Endodermal cell (in vitro differentiated cells): ENCODE results near the gene OR2A1. TPM values are rescaled to one million over a fixed set of nuclear protein-coding genes. Genes with fewer than 3 reads are reported as not detected.
"Not testable (repeated sequence)": the region's sequence is repeated elsewhere in the genome, so short reads cannot be mapped to it uniquely, and the experiment has no call there.

Experiments
- DNase-seq: peaks from one replicate; pipeline ENCODE4 v3.0.0-alpha.2; 2017
- H3K27ac ChIP-seq: 2 replicates; pipeline ENCODE4 v1.5.1; 2013; ENCODE audit warnings: mild to moderate bottlenecking, low read depth, low read length, moderate library complexity
- H3K27me3 ChIP-seq: 2 replicates; pipeline ENCODE4 v1.6.1; 2013; ENCODE audit warnings: mild to moderate bottlenecking, low read length, moderate library complexity; ENCODE audit not compliant: insufficient read depth, control insufficient read depth, poor library complexity, severe bottlenecking
- H3K36me3 ChIP-seq: 2 replicates; pipeline ENCODE4 v1.7.0; 2013; ENCODE audit warnings: mild to moderate bottlenecking, low read length, moderate library complexity; ENCODE audit not compliant: control insufficient read depth, insufficient read depth
- H3K4me1 ChIP-seq: one replicate; pipeline ENCODE4 v1.7.0; 2013; ENCODE audit warnings: low read length; ENCODE audit not compliant: control insufficient read depth, insufficient read depth
- H3K4me3 ChIP-seq: 2 replicates; pipeline ENCODE4 v1.5.1; 2013; ENCODE audit warnings: mild to moderate bottlenecking, low read length, moderate library complexity
- H3K9ac ChIP-seq: 2 replicates; pipeline ENCODE4 v1.6.1; 2013; ENCODE audit warnings: mild to moderate bottlenecking, low read length, moderate library complexity; ENCODE audit not compliant: poor library complexity, severe bottlenecking; ENCODE audit errors: extremely low read depth
- H3K9me3 ChIP-seq: 2 replicates; pipeline ENCODE4 v1.6.1; 2013; ENCODE audit warnings: mild to moderate bottlenecking, low read length, moderate library complexity; ENCODE audit not compliant: control insufficient read depth
- H3K27ac Mint-ChIP-seq: 2 replicates; pipeline ENCODE4 v1.8.0; 2020; ENCODE audit warnings: mixed read lengths
- H3K27me3 Mint-ChIP-seq: 2 replicates; pipeline ENCODE4 v1.8.0; 2021; ENCODE audit warnings: mild to moderate bottlenecking, mixed read lengths; ENCODE audit not compliant: insufficient read depth
- H3K36me3 Mint-ChIP-seq: 2 replicates; pipeline ENCODE4 v1.8.0; 2020; ENCODE audit warnings: low read depth, mixed read lengths
- H3K4me1 Mint-ChIP-seq: 2 replicates; pipeline ENCODE4 v1.8.0; 2020; ENCODE audit warnings: mixed read lengths
- H3K4me3 Mint-ChIP-seq: 2 replicates; pipeline ENCODE4 v1.8.0; 2020; ENCODE audit warnings: mild to moderate bottlenecking, moderate library complexity, mixed read lengths
- H3K9me3 Mint-ChIP-seq: 2 replicates; pipeline ENCODE4 v1.8.0; 2020; ENCODE audit warnings: mild to moderate bottlenecking, mixed read lengths
- WGBS, 2 experiments: methylation state at CpG; one replicate each; pipeline versions ENCODE4 v1.1.5 to v1.1.7; 2013; ENCODE audit warnings: missing lambda C conversion rate in 2 of 2, mixed read lengths in 1 of 2; ENCODE audit not compliant: insufficient coverage in 1 of 2, insufficient read length in 1 of 2; 5-methylcytosine and 5-hydroxymethylcytosine counted together
- total RNA-seq, 2 donors: library from RNA; stranded (reverse); fragmentation: NEBNext Ultra II Directional in 1 of 2; extraction: Animal tissue kit (Norgen Biotek cat#: 25700) in 1 of 2; gene quantifications; 2 replicates in 1 of 2; 3 replicates in 1 of 2; pipeline ENCODE4 v1.2.1, GENCODE V29; 2021

OR2A1 gene
- total RNA-seq, 2 donors from 2014 or later: not detected

DNA sequence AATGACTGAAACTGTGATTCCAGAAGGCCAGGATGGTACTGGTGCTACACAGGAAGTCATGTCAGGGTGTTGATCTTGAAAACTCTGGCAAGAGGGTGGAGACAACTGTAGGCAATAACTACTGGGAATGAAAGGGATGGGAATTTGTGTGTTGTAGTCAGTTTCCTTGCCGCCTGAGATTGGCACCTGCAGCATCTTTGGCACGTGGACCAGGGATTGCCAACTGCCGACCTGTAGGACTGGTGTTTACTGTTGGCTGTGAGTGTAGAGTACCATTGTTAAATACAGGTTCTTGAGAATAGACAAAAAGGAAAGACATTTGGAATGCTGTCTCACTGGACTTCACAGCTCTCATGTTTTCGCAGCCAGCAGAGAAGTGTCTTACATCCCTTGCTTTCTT lies 11.1 kb downstream of the OR2A1 start:
- not testable (repeated sequence) for H3K9me3 Mint-ChIP-seq, H3K4me3 ChIP-seq, H3K9me3 ChIP-seq, H3K4me1 Mint-ChIP-seq, H3K27ac ChIP-seq, H3K4me3 Mint-ChIP-seq, H3K27me3 ChIP-seq, H3K36me3 Mint-ChIP-seq, H3K27me3 Mint-ChIP-seq, H3K9ac ChIP-seq, DNase-seq, H3K4me1 ChIP-seq, H3K36me3 ChIP-seq, H3K27ac Mint-ChIP-seq
- WGBS, 2 experiments: no CpG with 5 or more reads among the region's 4 CpGs

GRCh38 chr7:144325868-144326267 lies 13.6 kb downstream of the OR2A1 start:
- not testable (repeated sequence) for H3K27ac ChIP-seq, H3K4me3 Mint-ChIP-seq, H3K27me3 Mint-ChIP-seq, H3K27ac Mint-ChIP-seq, H3K4me1 Mint-ChIP-seq, H3K4me1 ChIP-seq, H3K9ac ChIP-seq, H3K9me3 ChIP-seq, H3K36me3 ChIP-seq, H3K36me3 Mint-ChIP-seq, DNase-seq, H3K4me3 ChIP-seq, H3K27me3 ChIP-seq, H3K9me3 Mint-ChIP-seq
- 92% methylated on average over 3 of the region's 5 CpGs; no CpG with 5 or more reads in 1 of the 2 experiments for WGBS, 2 experiments

- not testable (repeated sequence) for H3K9me3 Mint-ChIP-seq, H3K4me1 Mint-ChIP-seq, H3K36me3 Mint-ChIP-seq, H3K9ac ChIP-seq, H3K4me3 ChIP-seq, H3K9me3 ChIP-seq, H3K4me3 Mint-ChIP-seq, DNase-seq, H3K27ac ChIP-seq, H3K27me3 ChIP-seq, H3K27me3 Mint-ChIP-seq, H3K36me3 ChIP-seq, H3K4me1 ChIP-seq, H3K27ac Mint-ChIP-seq
Measured at GRCh38 chr7:144330044-144330443, 17.8 kb downstream of the OR2A1 start.

GRCh38 chr7:144331221-144331995 lies 19.2 kb downstream of the OR2A1 start:
- not testable (repeated sequence) for H3K4me3 Mint-ChIP-seq, H3K9me3 Mint-ChIP-seq, H3K27ac Mint-ChIP-seq, H3K27me3 Mint-ChIP-seq, H3K9me3 ChIP-seq, H3K36me3 ChIP-seq, H3K36me3 Mint-ChIP-seq, H3K27ac ChIP-seq, H3K27me3 ChIP-seq, H3K4me1 Mint-ChIP-seq, H3K4me3 ChIP-seq, H3K9ac ChIP-seq, DNase-seq, H3K4me1 ChIP-seq
- no CpG with 5 or more reads among the region's 9 CpGs for WGBS, 2 experiments

GRCh38 chr7:144331996-144332288 lies 19.7 kb downstream of the OR2A1 start:
- H3K27ac Mint-ChIP-seq, H3K9me3 ChIP-seq, DNase-seq, H3K36me3 Mint-ChIP-seq, H3K27ac ChIP-seq, H3K4me1 Mint-ChIP-seq, H3K36me3 ChIP-seq, H3K4me1 ChIP-seq, H3K9ac ChIP-seq, H3K27me3 ChIP-seq, H3K4me3 Mint-ChIP-seq, H3K27me3 Mint-ChIP-seq, H3K4me3 ChIP-seq, H3K9me3 Mint-ChIP-seq: not testable (repeated sequence)
- WGBS, 2 experiments: 91 to 100% methylated on average over 1 to 2 of the region's 2 CpGs

DNA sequence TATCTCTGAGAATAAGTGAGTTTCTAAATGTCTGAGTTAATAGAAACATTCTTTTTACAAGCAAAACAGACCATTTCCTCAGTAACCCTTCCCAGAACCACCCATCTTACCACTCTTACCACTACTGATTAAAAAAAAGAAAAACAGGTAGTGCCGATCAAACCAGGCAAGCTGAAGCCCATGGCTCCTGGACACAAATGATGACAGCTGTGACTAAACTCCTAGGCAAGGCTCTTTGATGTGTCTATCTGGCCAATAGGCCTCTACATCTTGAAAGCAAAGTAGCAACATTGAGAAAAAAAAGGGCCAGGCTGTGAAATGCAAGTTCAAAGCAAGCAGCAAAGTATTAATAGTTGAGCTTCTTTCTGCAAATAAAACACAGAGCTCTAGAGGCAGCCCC lies 36.4 kb downstream of the OR2A1 start:
- H3K27me3 Mint-ChIP-seq, H3K27ac ChIP-seq, H3K27me3 ChIP-seq, H3K27ac Mint-ChIP-seq, H3K36me3 ChIP-seq, H3K9me3 Mint-ChIP-seq, H3K9me3 ChIP-seq, H3K4me3 ChIP-seq, H3K4me1 Mint-ChIP-seq, H3K4me1 ChIP-seq, DNase-seq, H3K9ac ChIP-seq, H3K36me3 Mint-ChIP-seq, H3K4me3 Mint-ChIP-seq: not testable (repeated sequence)
- no CpG with 5 or more reads among the region's 1 CpG for WGBS, 2 experiments

DNA sequence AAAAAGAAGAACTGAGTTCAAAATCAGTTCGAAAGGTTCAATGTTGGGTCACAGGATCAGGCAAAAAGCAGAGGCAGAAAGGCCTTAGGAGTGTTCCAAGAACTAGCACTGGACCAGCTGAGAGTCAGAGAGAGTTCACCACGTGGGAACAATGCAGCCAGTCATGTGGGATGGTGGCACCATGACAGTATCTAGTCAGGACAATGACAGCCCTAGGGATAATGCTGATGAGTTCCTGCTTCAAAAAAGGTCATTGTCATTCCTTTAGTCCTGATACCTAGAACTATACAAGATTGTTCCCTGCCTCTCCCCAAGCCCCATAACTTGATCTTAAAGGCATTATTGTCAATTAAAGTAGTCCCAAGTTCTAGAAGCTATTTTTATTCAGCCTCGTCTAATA lies 39.4 kb downstream of the OR2A1 start:
- DNase-seq: peak; percentile 41
- 69 to 76% methylated on average over 2 of the region's 3 CpGs for WGBS, 2 experiments

More for the DNA sequence above, 39.4 kb downstream of the OR2A1 start:
- not testable (repeated sequence) for H3K27ac ChIP-seq, H3K9ac ChIP-seq, H3K27me3 ChIP-seq, H3K4me3 ChIP-seq, H3K27me3 Mint-ChIP-seq, H3K9me3 Mint-ChIP-seq, H3K36me3 Mint-ChIP-seq, H3K27ac Mint-ChIP-seq, H3K9me3 ChIP-seq, H3K4me3 Mint-ChIP-seq, H3K36me3 ChIP-seq, H3K4me1 Mint-ChIP-seq, H3K4me1 ChIP-seq
